Activated T-helper 1 cell treated with anti-CD3 and anti-CD28 coated beads, Interleukin-2, amount 50 U/mL, for 16 hours (primary cell): ENCODE measurements around the gene RUNX1.

Source experiments
- DNase-seq, 2 donors: peaks; one replicate each; pipeline ENCODE4 v3.0.0-alpha.2; 2020; ENCODE audit warnings: low read depth in 1 of 2, low spot score in 1 of 2

Gene RUNX1

DNA sequence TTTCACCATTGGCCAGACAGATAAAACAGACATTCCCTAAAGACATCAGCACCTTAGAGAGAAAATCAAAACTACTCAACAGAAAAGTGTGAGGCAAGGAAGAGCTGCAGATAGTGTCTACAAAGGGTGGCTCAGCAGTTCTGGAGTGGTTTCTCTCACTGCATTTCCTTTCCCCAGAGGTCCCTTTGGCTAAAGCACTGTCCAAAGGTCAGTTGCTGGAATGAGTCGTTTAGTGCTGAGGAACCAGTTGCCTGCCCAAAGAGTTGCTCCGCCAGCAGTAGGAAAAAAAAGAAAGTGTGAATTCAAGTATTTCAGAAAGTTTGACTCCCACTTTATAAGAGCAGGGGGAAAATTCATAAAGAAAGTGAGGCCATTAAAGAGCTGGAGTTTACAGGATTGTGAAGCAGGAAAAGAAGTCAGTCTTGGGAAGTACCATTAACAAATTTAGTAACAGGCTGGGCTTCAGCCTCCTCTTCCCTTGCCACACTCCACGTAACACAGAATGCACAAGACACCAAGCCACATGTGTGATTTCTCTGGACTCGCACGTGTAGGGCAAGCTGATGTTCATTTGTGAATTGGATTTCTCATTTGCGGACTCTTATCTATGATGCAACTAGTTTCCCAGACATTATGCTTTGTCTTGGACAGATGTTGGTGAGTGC is 122.2 kb downstream of the RUNX1 start:
- DNase-seq, result no peak

- DNase-seq, result no peak
Measured at GRCh38 chr21:34925597-34925996, 123.5 kb downstream of the RUNX1 start.

- DNase-seq, result no peak
Measured at GRCh38 chr21:34924771-34925419, 124.2 kb downstream of the RUNX1 start.

DNA sequence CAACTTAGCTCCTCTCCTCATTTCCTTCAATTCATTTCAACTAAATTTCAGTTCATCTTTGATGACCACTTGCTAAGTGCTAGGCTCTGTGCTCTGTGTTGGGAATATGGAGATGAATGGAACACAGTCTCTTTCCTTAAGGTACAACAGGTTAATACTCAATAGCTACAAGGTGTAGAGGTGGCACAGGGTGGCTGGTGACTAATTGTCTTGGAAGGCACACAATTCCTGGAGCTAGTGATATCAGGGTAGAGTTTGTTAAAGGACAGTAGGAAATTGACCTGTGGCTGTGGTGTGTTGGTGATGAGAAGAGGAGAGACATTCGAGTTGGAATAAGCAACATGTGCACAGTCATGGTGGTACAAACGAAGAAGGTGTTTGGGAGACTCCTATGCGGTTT is 124.9 kb downstream of the RUNX1 start:
- DNase-seq, result no peak

GRCh38 chr21:34923626-34924025 is 125.5 kb downstream of the RUNX1 start:
- DNase-seq, result no peak

DNA sequence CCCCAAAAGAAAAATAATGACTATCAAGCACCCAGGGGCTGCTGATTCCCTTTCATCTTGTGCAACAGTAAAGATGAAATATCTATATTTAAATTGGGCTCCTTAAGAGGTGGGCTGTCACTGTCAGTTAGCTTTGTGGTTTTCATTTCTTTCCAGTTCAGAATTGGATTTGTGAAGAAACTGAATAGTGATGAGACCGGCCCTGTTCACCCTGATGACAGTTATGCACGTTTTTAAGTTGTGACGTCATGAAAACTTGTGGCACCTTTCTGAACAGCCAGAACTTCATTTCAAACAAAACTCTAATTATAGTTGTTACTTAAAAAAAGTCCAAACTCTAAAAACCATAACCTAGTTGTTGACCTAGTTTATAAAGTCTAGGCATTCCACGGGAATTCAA is 125.9 kb downstream of the RUNX1 start:
- DNase-seq, result no peak

- DNase-seq, result no peak
Measured at GRCh38 chr21:34922479-34922878, 126.6 kb downstream of the RUNX1 start.

DNA sequence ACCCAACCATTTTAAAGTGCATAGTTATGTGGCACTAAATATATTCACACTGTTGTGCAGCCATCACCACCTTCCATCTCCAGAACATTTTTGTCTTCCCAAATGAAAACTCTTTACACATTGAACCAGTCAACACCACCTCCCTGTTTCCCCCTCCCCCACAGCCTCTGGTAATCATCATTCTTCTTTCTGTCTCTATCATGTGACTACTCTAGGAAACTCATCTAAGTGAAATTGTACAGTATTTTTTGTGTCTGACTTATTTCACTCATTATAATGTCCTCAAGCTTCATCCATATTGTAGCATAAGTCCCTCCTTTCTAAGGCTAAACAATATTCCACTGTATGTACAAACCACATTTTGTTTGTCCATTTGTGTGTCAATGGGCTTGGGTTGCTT is 128.0 kb downstream of the RUNX1 start:
- no peak for DNase-seq

GRCh38 chr21:34919406-34919805 is 129.7 kb downstream of the RUNX1 start:
- no peak for DNase-seq

GRCh38 chr21:34916446-34916845 is 132.7 kb downstream of the RUNX1 start:
- DNase-seq, result no peak

DNA sequence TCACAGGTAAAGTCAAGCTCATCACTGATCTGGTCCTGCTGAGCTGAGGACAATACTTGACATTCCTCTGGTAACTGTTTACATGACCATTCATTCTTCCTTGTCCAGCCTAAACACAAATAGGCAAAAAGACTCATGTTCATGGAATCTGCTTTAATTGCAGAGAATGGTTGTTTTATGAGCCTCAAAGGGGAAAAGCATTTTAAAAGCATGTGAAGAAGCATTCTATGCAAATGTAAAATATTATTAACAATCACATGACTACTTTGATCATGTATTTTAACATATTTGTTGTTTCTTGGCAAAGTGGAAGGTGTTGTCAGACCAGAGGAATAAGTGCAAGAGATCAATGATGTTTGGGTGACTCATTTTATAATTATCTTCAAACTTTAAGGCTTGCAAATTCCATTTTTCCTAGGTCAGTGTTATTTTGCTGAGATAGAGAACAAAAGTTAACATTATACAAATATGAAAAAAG is 133.7 kb downstream of the RUNX1 start:
- DNase-seq, result no peak

DNA sequence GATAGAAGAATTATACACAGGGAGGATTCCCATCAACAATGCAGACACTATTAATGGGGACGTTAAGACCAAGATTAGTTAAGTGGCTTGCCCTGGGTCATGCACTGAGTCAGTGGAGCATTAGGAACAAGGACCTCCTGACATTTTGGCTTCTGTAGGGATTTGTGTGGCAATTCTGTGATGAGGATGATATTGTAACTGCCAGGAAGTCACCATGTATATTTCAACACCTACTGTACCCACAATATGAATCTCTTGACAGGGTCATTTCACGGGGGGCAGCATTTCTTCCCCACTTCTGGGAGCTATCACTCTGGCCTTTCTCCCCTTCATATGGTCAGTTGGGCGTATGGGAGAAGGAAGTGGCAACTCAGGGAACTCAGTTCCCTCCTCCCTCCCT is 134.9 kb downstream of the RUNX1 start:
- DNase-seq, result no peak

DNA sequence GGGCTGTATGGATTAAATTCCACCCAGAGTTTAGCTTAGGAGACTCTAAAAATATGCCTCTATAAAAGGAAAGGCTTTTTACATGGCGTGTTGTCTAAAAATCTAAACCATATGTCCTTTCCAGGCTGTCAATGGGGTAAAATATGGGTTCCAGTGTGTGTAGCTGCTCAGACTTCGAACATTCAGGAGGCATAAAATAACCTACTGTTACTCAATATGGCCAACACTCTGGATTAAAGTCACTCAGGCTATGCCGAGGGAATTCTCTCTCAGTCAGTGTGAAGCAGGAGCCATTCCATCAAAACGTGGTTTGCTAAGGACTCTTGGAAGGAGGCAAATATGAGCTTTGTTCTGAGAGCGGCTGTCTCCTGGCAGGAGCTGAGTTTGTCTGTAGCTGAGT is 135.3 kb downstream of the RUNX1 start:
- DNase-seq, result no peak

- no peak for DNase-seq
Measured at GRCh38 chr21:34912022-34912945, 136.8 kb downstream of the RUNX1 start.

- DNase-seq, result no peak
Measured at GRCh38 chr21:34911360-34911759, 137.7 kb downstream of the RUNX1 start.

- DNase-seq, result no peak
Measured at GRCh38 chr21:34910396-34910795, 138.7 kb downstream of the RUNX1 start.

- DNase-seq, result no peak
Measured at GRCh38 chr21:34909492-34910292, 139.4 kb downstream of the RUNX1 start.

- no peak for DNase-seq
Measured at GRCh38 chr21:34908419-34909055, 140.6 kb downstream of the RUNX1 start.

GRCh38 chr21:34907461-34908418 is 141.4 kb downstream of the RUNX1 start:
- no peak for DNase-seq
